SKM-1 treated with dmso at 0.1 percent for 144 hours (cell line): Measurements from ENCODE around the gene KIRREL3.

Experiments
- DNase-seq: peaks from one replicate; lab custom pipeline; 2025; ENCODE audit not compliant: unreplicated experiment; lab: John Stamatoyannopoulos, UW

KIRREL3 gene

GRCh38 chr11:126680700-126681099 lies 319.9 kb downstream of the KIRREL3 start:
- no peak for DNase-seq

- DNase-seq = no peak
These were observed 320.4 kb downstream of the KIRREL3 start for GRCh38 chr11:126680131-126680530.

- no peak for DNase-seq
These were observed 321.5 kb downstream of the KIRREL3 start for GRCh38 chr11:126679033-126679432.

GRCh38 chr11:126676536-126676935 lies 324.0 kb downstream of the KIRREL3 start:
- no peak for DNase-seq

- no peak for DNase-seq
These were observed 327.3 kb downstream of the KIRREL3 start for GRCh38 chr11:126673319-126673718.

- DNase-seq = no peak
These were observed 331.2 kb downstream of the KIRREL3 start for GRCh38 chr11:126669416-126669815.

DNA sequence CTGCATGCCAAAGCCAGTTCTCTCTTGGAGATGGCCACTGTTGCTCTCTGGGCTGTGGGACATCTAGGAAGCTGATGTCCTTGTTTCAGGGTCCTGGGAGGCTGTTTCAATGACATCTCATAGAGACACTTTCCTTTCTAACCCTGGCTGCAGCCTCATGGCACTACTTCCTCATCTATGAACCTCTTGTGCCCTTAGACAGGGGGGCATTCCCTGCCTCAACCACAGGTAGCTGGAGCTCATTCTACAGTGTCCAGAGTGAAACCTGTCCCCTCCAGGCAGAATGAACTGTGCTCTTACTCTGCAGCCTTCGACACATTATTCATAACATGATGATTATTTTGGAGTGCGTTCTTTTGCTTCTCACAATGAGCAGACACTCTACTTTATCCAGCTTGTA lies 335.9 kb downstream of the KIRREL3 start:
- DNase-seq = no peak

GRCh38 chr11:126663749-126664592 lies 336.6 kb downstream of the KIRREL3 start:
- DNase-seq = no peak

GRCh38 chr11:126662035-126662790 lies 338.4 kb downstream of the KIRREL3 start:
- DNase-seq = no peak

DNA sequence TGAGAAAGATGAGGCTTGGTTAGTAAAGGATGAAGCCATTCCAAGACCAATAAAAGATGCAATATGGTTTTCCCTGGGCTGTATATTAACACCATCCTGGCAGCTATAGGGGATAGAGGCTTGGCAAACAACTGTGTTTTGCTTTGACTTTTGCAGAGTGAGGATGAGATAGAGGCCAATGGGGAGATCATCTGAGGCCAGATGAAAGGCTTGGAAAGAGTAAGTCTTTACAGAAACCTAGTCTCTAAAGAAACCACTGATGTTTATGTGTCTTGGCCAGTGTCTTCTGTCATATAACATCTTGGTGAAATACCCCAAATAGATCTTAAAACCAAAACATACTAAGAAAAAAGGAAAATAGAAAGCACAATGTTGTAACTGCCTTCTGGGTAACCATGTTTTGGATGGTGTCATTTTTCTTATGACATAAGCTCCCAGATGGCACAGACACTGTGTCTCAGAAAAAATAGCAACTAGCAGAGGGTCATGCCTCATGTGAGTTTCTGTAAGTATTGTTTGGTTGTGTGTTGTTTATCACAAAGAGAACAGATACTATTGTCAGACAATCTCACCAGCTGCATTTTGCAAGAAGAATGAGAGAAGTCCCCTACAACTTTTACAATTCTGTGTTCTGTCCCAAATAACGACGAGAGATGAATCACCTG lies 339.7 kb downstream of the KIRREL3 start:
- no peak for DNase-seq

DNA sequence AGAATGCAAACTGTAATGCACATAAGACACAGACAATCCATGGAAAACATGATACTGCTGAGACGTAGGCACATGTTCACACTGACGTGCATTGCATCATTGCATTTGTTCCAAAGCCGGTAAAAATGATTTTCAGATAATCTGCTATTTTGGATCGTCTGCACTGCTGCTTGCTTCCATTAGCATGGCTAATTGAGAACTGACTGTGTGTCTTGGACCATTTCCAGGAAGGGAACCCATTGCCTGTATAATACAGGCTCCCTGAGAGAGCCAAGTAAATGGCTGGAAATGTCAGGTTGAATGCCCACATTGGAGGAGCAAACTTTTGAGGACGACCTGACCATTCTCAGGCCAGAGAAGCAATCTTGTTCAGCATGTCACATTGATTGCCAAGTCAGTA lies 340.2 kb downstream of the KIRREL3 start:
- no peak for DNase-seq

DNA sequence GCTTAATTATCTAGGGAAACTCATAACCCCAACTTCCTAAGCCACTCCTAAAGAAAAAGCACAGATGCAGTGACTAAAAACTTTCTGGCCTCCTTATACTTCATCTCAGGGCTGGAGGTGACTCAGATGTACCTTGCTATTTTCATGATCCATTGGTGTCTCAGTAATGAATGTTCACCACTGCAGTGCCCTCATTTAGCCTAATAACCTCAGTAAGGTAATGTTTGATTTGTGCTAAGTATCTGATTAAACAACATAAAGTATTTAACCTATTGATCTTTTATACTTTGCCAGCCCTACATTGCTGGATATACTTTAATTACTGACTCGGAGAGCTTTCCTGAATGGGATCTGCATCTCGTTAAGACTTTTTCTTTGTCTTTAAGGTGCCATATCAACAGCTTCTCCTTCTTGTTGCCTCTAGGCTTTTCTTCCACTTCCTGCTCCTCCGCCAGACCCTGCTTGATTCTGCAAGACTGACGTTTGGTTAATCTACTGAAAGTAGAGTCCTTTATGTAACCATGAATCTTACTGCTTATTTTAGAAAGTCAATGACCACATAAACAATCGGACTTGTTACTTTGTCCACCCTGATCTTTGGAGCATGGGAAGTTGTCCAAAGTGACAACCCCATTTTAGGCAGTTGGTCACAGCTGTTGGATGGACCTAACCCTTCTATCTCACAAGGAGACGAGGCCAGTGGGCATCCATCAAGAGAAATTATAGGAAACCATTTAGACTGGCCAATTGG lies 342.1 kb downstream of the KIRREL3 start:
- DNase-seq = no peak

GRCh38 chr11:126655807-126656128 lies 344.8 kb downstream of the KIRREL3 start:
- DNase-seq = no peak

GRCh38 chr11:126654886-126655806 lies 345.4 kb downstream of the KIRREL3 start:
- DNase-seq = no peak

- no peak for DNase-seq
These were observed 347.5 kb downstream of the KIRREL3 start for GRCh38 chr11:126653040-126653439.

DNA sequence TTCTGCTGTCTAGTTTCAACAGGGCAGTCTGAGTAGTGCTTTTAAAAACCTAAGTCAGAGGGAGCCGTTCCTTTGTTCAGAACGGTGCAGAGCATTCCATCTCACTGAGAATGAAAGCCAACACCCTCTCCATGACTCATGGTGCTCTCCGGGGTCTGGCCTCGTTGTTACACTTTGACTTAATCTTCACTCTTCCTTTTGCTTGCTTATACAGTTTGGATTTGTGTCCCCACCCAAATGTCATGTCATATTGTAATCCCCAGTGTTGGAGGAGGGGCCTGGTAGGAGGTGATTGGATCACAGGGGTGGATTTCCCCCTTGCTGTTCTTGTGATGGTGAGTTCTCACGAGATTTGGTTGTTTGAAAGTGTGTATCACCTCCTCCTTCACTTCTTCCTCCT lies 352.8 kb downstream of the KIRREL3 start:
- DNase-seq = no peak

- DNase-seq = no peak
These were observed 353.6 kb downstream of the KIRREL3 start for GRCh38 chr11:126646701-126647557.

DNA sequence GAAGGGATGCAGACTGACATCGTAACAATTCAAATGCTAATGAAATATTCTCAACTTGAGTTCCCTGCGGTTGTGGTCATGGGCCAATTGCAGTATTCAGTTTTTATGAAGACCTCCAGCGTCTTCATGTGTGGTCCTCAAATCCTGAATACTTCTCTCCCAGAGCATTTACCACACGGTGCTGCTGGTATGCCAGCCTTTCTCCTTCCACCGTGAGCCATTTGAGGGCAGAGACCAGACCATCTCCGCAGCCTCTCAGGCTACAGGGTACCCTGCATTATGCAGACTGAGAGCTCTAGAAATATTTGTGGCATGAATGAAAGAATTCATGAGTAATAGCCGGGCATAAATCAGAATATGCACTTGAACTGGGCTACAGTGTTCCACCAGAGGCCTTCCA lies 355.4 kb downstream of the KIRREL3 start:
- DNase-seq = no peak

GRCh38 chr11:126640186-126640585 lies 360.4 kb downstream of the KIRREL3 start:
- no peak for DNase-seq
